HEK293 (cell line): Measurements from ENCODE around the gene TBPL1.

ENCODE experiments used
- KLF16 ChIP-seq: fragments of 450-650 bp; formaldehyde crosslinking; IDR thresholded peaks from 2 replicates; pipeline ENCODE4 v1.5.1; 2017; ENCODE audit warnings: missing biosample characterization, missing genetic modification characterization
- TF ChIP-seq, protein P1 (sequence below): fragments of 450-650 bp; formaldehyde crosslinking; IDR thresholded peaks from 2 replicates; pipeline ENCODE4 v1.5.1; 2016; ENCODE audit warnings: missing biosample characterization, missing genetic modification characterization

DNA sequence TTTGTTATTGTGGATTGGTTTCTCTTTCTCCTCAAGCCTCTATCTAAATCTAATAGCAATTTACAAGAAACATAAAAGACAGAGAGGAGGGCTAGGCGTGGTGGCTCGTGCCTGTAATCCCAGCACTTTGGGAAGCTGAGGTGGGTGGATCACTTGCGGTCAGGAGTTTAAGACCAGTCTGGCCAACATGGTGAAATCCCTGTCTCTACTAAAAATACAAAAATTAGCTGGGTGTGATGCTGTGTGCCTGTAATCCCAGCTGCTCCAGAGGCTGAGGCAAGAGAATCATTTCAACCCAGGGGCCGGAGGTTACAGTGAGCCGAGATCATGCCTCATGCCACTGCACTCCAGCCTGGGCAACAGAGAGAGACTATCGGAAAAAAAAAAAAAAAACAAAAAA is 52.8 kb downstream of the TBPL1 start:
- no peak for TF ChIP-seq KLF16
- TF ChIP-seq, protein P1, sequence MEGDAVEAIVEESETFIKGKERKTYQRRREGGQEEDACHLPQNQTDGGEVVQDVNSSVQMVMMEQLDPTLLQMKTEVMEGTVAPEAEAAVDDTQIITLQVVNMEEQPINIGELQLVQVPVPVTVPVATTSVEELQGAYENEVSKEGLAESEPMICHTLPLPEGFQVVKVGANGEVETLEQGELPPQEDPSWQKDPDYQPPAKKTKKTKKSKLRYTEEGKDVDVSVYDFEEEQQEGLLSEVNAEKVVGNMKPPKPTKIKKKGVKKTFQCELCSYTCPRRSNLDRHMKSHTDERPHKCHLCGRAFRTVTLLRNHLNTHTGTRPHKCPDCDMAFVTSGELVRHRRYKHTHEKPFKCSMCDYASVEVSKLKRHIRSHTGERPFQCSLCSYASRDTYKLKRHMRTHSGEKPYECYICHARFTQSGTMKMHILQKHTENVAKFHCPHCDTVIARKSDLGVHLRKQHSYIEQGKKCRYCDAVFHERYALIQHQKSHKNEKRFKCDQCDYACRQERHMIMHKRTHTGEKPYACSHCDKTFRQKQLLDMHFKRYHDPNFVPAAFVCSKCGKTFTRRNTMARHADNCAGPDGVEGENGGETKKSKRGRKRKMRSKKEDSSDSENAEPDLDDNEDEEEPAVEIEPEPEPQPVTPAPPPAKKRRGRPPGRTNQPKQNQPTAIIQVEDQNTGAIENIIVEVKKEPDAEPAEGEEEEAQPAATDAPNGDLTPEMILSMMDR (tag by site-specific recombination): no peak
